Ishikawa (cell line): ENCODE data around the gene RTTN.

Experiments used
- CEBPB ChIP-seq: IDR thresholded peaks from 2 replicates; pipeline ENCODE4 v1.6.1; 2012
- CREB1 ChIP-seq: IDR thresholded peaks from 2 replicates; pipeline ENCODE4 v1.6.1; 2012; ENCODE audit warnings: low read depth
- EGR1 ChIP-seq: IDR thresholded peaks from 2 replicates; pipeline ENCODE4 v1.6.1; 2012
- EP300 ChIP-seq: IDR thresholded peaks from 2 replicates; pipeline ENCODE4 v1.6.1; 2012; ENCODE audit warnings: borderline replicate concordance
- FOXM1 ChIP-seq: IDR thresholded peaks from 2 replicates; pipeline ENCODE4 v1.6.1; 2012; ENCODE audit warnings: low read depth, borderline replicate concordance
- NFIC ChIP-seq: IDR thresholded peaks from 2 replicates; pipeline ENCODE4 v1.6.1; 2012
- RAD21 ChIP-seq: IDR thresholded peaks from 2 replicates; pipeline ENCODE4 v1.6.1; 2012; ENCODE audit warnings: low read depth
- TAF1 ChIP-seq: IDR thresholded peaks from 2 replicates; pipeline ENCODE4 v1.6.1; 2012; ENCODE audit warnings: low read depth, mild to moderate bottlenecking
- TCF12 ChIP-seq: IDR thresholded peaks from 2 replicates; pipeline ENCODE4 v1.6.1; 2012; ENCODE audit warnings: low read depth
- TEAD4 ChIP-seq: IDR thresholded peaks from 2 replicates; pipeline ENCODE4 v1.6.1; 2012
- USF1 ChIP-seq: IDR thresholded peaks from 2 replicates; pipeline ENCODE4 v1.6.1; 2012
- YY1 ChIP-seq: IDR thresholded peaks from 2 replicates; pipeline ENCODE4 v1.6.1; 2012; ENCODE audit warnings: low read depth
- ZBTB7A ChIP-seq: IDR thresholded peaks from 2 replicates; pipeline ENCODE4 v1.6.1; 2012; ENCODE audit warnings: low read depth
- TF ChIP-seq, protein P1 (sequence below): IDR thresholded peaks from 2 replicates; pipeline ENCODE4 v1.6.1; 2012; ENCODE audit warnings: low read depth, mild to moderate bottlenecking
- TF ChIP-seq, protein P2 (sequence below): IDR thresholded peaks from 2 replicates; pipeline ENCODE4 v1.6.1; 2012

Gene RTTN

DNA sequence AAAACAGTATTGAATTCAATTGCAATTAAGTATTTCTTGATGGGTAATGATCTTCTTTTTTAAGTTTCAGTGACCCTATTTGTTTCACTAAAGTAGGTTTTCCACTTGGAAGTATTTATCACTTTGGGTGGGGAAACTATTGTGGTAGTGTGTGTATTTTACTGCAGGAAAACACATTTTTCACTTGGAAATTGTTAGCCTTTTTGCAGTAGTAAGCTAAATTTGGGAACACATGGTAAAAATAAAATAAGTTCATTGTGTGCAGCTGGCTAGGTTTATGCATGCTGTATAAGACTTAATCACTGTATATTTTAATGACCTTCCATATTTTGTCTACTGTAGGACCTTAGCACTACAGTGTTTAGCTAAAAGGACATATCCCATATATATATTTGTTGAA is 28.5 kb upstream of the RTTN start:
- TF ChIP-seq EGR1: no peak
- TF ChIP-seq FOXM1: no peak
- no peak for TF ChIP-seq TEAD4
- no peak for TF ChIP-seq TAF1
- TF ChIP-seq ZBTB7A: no peak
- TF ChIP-seq, protein P1, sequence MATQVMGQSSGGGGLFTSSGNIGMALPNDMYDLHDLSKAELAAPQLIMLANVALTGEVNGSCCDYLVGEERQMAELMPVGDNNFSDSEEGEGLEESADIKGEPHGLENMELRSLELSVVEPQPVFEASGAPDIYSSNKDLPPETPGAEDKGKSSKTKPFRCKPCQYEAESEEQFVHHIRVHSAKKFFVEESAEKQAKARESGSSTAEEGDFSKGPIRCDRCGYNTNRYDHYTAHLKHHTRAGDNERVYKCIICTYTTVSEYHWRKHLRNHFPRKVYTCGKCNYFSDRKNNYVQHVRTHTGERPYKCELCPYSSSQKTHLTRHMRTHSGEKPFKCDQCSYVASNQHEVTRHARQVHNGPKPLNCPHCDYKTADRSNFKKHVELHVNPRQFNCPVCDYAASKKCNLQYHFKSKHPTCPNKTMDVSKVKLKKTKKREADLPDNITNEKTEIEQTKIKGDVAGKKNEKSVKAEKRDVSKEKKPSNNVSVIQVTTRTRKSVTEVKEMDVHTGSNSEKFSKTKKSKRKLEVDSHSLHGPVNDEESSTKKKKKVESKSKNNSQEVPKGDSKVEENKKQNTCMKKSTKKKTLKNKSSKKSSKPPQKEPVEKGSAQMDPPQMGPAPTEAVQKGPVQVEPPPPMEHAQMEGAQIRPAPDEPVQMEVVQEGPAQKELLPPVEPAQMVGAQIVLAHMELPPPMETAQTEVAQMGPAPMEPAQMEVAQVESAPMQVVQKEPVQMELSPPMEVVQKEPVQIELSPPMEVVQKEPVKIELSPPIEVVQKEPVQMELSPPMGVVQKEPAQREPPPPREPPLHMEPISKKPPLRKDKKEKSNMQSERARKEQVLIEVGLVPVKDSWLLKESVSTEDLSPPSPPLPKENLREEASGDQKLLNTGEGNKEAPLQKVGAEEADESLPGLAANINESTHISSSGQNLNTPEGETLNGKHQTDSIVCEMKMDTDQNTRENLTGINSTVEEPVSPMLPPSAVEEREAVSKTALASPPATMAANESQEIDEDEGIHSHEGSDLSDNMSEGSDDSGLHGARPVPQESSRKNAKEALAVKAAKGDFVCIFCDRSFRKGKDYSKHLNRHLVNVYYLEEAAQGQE: no peak
- no peak for TF ChIP-seq USF1
- no peak for TF ChIP-seq EP300
- TF ChIP-seq YY1: no peak
- no peak for TF ChIP-seq RAD21
- TF ChIP-seq CEBPB: no peak
- no peak for TF ChIP-seq CREB1
- TF ChIP-seq, protein P2, sequence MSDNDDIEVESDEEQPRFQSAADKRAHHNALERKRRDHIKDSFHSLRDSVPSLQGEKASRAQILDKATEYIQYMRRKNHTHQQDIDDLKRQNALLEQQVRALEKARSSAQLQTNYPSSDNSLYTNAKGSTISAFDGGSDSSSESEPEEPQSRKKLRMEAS: no peak

DNA sequence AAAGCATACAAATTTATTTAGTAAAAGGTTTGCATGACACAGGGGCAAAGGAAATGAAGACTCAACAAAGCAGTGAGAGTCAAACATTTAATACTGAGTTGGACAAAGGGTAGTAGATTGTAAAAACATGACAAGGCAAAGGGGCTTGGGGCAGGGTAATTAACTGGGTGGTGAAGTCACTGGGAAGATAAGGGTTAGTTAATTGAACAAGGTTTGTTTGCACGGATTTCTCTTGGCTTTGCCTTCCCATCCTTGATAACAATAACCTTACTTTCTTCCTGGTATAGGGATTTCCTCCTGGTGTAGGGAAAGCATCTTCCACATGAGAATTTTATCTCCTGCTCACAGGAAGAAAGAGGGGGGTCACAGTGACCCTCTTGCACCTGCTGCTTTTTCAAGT is 26.8 kb upstream of the RTTN start:
- no peak for TF ChIP-seq FOXM1
- TF ChIP-seq TEAD4: no peak
- no peak for TF ChIP-seq CEBPB
- TF ChIP-seq, protein P2: no peak
- TF ChIP-seq EGR1: no peak
- TF ChIP-seq RAD21: no peak
- TF ChIP-seq ZBTB7A: no peak
- no peak for TF ChIP-seq TAF1
- TF ChIP-seq EP300: no peak
- TF ChIP-seq, protein P1: no peak
- TF ChIP-seq CREB1: no peak
- no peak for TF ChIP-seq NFIC
- TF ChIP-seq USF1: no peak

DNA sequence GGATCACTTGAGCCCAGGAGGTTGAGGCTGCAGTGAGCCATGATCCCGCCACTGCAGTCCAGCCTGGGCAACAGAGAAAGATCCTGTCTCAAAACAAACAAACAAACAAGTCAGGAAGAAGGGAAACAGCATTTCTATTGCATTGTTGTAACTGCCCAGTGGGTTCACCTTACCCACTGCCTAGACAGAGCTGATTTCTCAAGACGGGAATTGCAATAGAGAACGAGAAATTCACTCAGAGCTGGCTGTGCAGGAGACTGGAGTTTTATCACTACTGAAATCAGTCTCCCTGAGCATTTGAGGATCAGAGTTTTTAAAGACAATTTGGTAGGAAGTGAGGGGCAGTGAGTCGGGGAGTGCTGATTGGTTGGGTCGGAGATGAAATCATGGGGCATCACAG is 24.2 kb upstream of the RTTN start:
- TF ChIP-seq USF1: no peak
- no peak for TF ChIP-seq YY1
- TF ChIP-seq CREB1: no peak
- no peak for TF ChIP-seq TCF12
- no peak for TF ChIP-seq CEBPB
- no peak for TF ChIP-seq EGR1
- no peak for TF ChIP-seq ZBTB7A
- TF ChIP-seq, protein P1: no peak
- no peak for TF ChIP-seq TEAD4

- TF ChIP-seq USF1 (no peak), TCF12 (no peak), ZBTB7A (no peak), NFIC (no peak), EP300 (no peak)
These were observed 23.0 kb upstream of the RTTN start for GRCh38 chr18:70228536-70228935.
